Measurements from ENCODE around the gene MAP3K9. TPM values are rescaled to one million over a fixed set of nuclear protein-coding genes. Genes with fewer than 3 reads are reported as not detected.

The MAP3K9 gene
- total and polyA plus RNA-seq, 2 donors (not counting 3 experiments of a cell fraction or from before 2014, with no cell fraction given), result 0.06 to 0.11 TPM

DNA sequence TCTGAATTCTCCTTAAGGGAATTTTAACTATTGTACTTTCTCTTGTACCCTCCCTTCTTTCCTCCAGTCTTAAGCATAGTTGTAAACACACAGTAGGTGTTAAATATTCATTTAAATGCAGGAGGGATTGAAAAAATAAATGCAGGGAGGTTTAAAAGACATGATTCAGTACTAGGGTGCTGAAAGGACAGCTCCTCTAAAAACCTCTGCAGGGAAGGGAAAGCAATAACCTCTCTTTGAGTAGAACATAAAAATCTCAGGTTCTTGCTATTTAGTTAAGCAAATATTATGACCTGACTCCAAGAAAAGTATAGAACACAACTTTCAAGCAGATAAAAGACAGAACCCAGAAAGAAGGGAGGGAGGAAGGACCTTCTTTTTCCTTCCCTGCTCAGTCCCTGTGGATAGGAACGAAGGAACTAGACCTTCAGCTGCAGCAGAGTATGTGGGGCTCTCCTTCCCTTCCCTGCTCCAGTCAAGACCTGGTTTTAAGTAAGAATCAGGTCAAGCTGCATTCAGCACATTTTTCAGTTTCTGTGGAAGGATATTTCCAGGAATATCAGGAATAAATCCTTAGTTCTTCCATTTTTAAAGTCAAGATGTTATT lies 4.7 kb downstream of the MAP3K9 start:
- POLR2A ChIA-PET, result no interaction called here
- CTCF ChIA-PET, result interaction anchor here (1.0 to 1.7 kb wide), 3 partner anchors 8 to 91 kb away, joined by 3 to 4 read pairs (median 4); no protein-coding TSS in a partner anchor
- no peak overlapping the region for H3K4me2 ChIP-seq (ENCODE audit: insufficient read depth, low read length)
- no TSS peak for BruUV-seq (replicated peaks)
- H3K4me1 ChIP-seq (ENCODE audit: control insufficient read depth, extremely low read depth, insufficient read depth, low read length), result peaks cover 2% of the 10 kb centered on the region
- no peak for DNase-seq (ENCODE audit: low read depth, low spot score)
- intact Hi-C loops (cut with micrococcal nuclease), result no loop called here
- H3K9me3 ChIP-seq (replicated peaks; ENCODE audit: control insufficient read depth, insufficient read depth, low read length), result no peaks in the 10 kb centered on the region
- peaks cover 17 to 23% of the 10 kb centered on the region in 2 experiments for H3K27me3 ChIP-seq (ENCODE audit: control insufficient read depth in 2 of 2, insufficient read depth in 2 of 2, low read length in 2 of 2)
- dilution Hi-C loops (cut with MboI; ENCODE audit: extremely low pct_ligation_motif_present, low sequenced_read_pairs), result no loop called here
- no peak overlapping the region for H3K27ac ChIP-seq (ENCODE audit: insufficient read depth, low read depth, low read length)
- no peak overlapping the region for H3K4me3 ChIP-seq (replicated peaks in 1 of 3; ENCODE audit: insufficient read depth in 1 of 3, low read depth in 1 of 3, low read length in 3 of 3)
- no peak overlapping the region for H2AFZ ChIP-seq (ENCODE audit: low read depth, low read length)
- no peaks in the 10 kb centered on the region for H4K20me1 ChIP-seq (replicated peaks; ENCODE audit: control insufficient read depth, extremely low read depth, insufficient read depth, low read length)
- no peak overlapping the region for H3K9ac ChIP-seq (replicated peaks; ENCODE audit: extremely low read depth, insufficient read depth, low read length)
- TF ChIP-seq JUN (IDR thresholded peaks at IDR 0.05; ENCODE audit: borderline replicate concordance, insufficient read depth, insufficient read length, low read depth), result no peak
- TF ChIP-seq FOS (IDR thresholded peaks at IDR 0.05; ENCODE audit: borderline replicate concordance, insufficient read depth, low read length), result no peak
- TF ChIP-seq POLR2AphosphoS5 (IDR thresholded peaks at IDR 0.05; ENCODE audit: insufficient read depth, low read depth, low read length), result no peak
- no peak for TF ChIP-seq EZH2 (IDR thresholded peaks at IDR 0.05; ENCODE audit: borderline replicate concordance, low read depth, low read length, severe bottlenecking)
- TF ChIP-seq MYC (IDR thresholded peaks at IDR 0.05; ENCODE audit: low read depth, low read length), result no peak
- TF ChIP-seq POLR2A (IDR thresholded peaks at IDR 0.05; ENCODE audit: low read depth, low read length), result no peak
- TF ChIP-seq GATA2 (IDR thresholded peaks at IDR 0.05; ENCODE audit: insufficient read depth, insufficient read length, low read depth, low read length), result no peak
- TF ChIP-seq, protein P1, sequence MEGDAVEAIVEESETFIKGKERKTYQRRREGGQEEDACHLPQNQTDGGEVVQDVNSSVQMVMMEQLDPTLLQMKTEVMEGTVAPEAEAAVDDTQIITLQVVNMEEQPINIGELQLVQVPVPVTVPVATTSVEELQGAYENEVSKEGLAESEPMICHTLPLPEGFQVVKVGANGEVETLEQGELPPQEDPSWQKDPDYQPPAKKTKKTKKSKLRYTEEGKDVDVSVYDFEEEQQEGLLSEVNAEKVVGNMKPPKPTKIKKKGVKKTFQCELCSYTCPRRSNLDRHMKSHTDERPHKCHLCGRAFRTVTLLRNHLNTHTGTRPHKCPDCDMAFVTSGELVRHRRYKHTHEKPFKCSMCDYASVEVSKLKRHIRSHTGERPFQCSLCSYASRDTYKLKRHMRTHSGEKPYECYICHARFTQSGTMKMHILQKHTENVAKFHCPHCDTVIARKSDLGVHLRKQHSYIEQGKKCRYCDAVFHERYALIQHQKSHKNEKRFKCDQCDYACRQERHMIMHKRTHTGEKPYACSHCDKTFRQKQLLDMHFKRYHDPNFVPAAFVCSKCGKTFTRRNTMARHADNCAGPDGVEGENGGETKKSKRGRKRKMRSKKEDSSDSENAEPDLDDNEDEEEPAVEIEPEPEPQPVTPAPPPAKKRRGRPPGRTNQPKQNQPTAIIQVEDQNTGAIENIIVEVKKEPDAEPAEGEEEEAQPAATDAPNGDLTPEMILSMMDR (IDR thresholded peaks at IDR 0.05; ENCODE audit: extremely low read depth in 1 of 2, insufficient read depth in 1 of 2, low read depth in 1 of 2, low read length in 2 of 2), result no peak
- TF ChIP-seq MAX (IDR thresholded peaks at IDR 0.05; ENCODE audit: insufficient read depth, insufficient read length), result no peak
- no peaks in the 10 kb centered on the region for H3K9me1 ChIP-seq (replicated peaks; ENCODE audit: control insufficient read depth, extremely low read depth, insufficient read depth, low read length)
- H3K36me3 ChIP-seq (ENCODE audit: control insufficient read depth in 2 of 2, extremely low read depth in 1 of 2, insufficient read depth in 2 of 2, low read length in 2 of 2), result no peaks in the 10 kb centered on the region
- FAIRE-seq, result no peak
- H3K79me2 ChIP-seq (ENCODE audit: control insufficient read depth, insufficient read depth, low read length), result no peaks in the 10 kb centered on the region
